A549 (cell line): ENCODE measurements around the gene OTOG. TPM values are rescaled to one million over a fixed set of nuclear protein-coding genes. Genes with fewer than 3 reads are reported as not detected.

Experiments
- ATAC-seq, 2 experiments: fragments of 200-7000 bp in 1 of 2; fragments of >200 bp in 1 of 2; cut with Nextera tagmentation in 1 of 2; cut with Tn5 transposase in 1 of 2; 3 replicates each; pipeline versions ENCODE4 v1.8.0 to v1.9.1; 2018 to 2020; ENCODE audit warnings: mild to moderate bottlenecking in 1 of 2, moderate library complexity in 1 of 2
- CTCF ChIA-PET: fragments of 300-600 bp; sonication (Branson Sonifier 250); formaldehyde crosslinking; extraction: SDS; loops from one replicate; lab custom pipeline; 2021; ENCODE audit warnings: antibody characterized with exemption, inconsistent platforms; lab: Yijun Ruan, JAX
- POLR2A ChIA-PET: fragments of 350-600 bp; formaldehyde crosslinking; extraction: SDS; loops from one replicate; lab custom pipeline; 2021; ENCODE audit warnings: antibody characterized with exemption, inconsistent platforms; lab: Yijun Ruan, JAX
- DNase-seq, 2 experiments: peaks; one replicate each; pipeline versions ENCODE4 v3.0.0 to v3.0.0-alpha.2; 2011 to 2016; ENCODE audit warnings: low read depth in 1 of 2, low spot score in 1 of 2
- FAIRE-seq: peaks from 2 replicates; lab custom pipeline; 2011; peaks lifted over from hg19 to GRCh38; lab: Jason Lieb, UNC
- H3K27ac ChIP-seq, 2 experiments: fragments of >200 bp; sonication (Bioruptor Twin); formaldehyde crosslinking; 3 replicates each; pipeline ENCODE4 v1.5.1; 2016 to 2017
- H3K4me1 ChIP-seq: fragments of >200 bp; sonication (Bioruptor Twin); formaldehyde crosslinking; 3 replicates; pipeline ENCODE4 v1.6.1; 2016
- H3K4me2 ChIP-seq: fragments of >200 bp; sonication (Bioruptor Twin); formaldehyde crosslinking; 3 replicates; pipeline ENCODE4 v1.6.1; 2016
- H3K4me3 ChIP-seq: fragments of >200 bp; sonication (Bioruptor Twin); formaldehyde crosslinking; 3 replicates; pipeline ENCODE4 v1.5.1; 2016
- H3K9me3 ChIP-seq: fragments of >200 bp; sonication (Bioruptor Twin); formaldehyde crosslinking; 3 replicates; pipeline ENCODE4 v1.6.1; 2016
- BHLHE40 ChIP-seq: IDR thresholded peaks from 2 replicates; pipeline ENCODE4 v1.6.1; 2012; ENCODE audit warnings: low read depth, low read length, inconsistent platforms
- CEBPB ChIP-seq, 2 experiments: fragments of >200 bp in 1 of 2; sonication (Bioruptor Twin) in 1 of 2; formaldehyde crosslinking in 1 of 2; IDR thresholded peaks; 2 replicates each; pipeline ENCODE4 v1.6.1; 2012 to 2016
- EHMT2 ChIP-seq: fragments of 200-600 bp; sonication (generic); IDR thresholded peaks from 2 replicates; pipeline ENCODE4 v1.6.1; 2016; ENCODE audit warnings: antibody characterized with exemption, low read depth, mild to moderate bottlenecking, moderate library complexity
- FOSL2 ChIP-seq, 2 experiments: fragments of 450-650 bp in 1 of 2; fragments of >200 bp in 1 of 2; sonication (Bioruptor Twin) in 1 of 2; formaldehyde crosslinking; IDR thresholded peaks; 2 replicates each; pipeline versions ENCODE4 v1.5.0 to v1.6.1; 2016 to 2020; ENCODE audit warnings: mild to moderate bottlenecking in 1 of 2, moderate library complexity in 1 of 2
- GATA3 ChIP-seq: IDR thresholded peaks from 2 replicates; pipeline ENCODE4 v1.6.1; 2012; ENCODE audit warnings: borderline replicate concordance
- HOXB5 ChIP-seq: fragments of 250-450 bp; sonication (Bioruptor Pico); IDR thresholded peaks from 2 replicates; pipeline ENCODE4 v1.5.0; 2020; ENCODE audit warnings: mild to moderate bottlenecking, moderate library complexity
- JUN ChIP-seq, 2 experiments: fragments of >200 bp; sonication (Bioruptor Twin); formaldehyde crosslinking; IDR thresholded peaks; 2 replicates in 1 of 2; 3 replicates in 1 of 2; pipeline ENCODE4 v1.6.1; 2016 to 2017
- MAZ ChIP-seq: fragments of 150-350 bp; IDR thresholded peaks from 2 replicates; pipeline ENCODE4 v1.6.1; 2014; ENCODE audit warnings: antibody characterized with exemption, low read depth, low read length, borderline replicate concordance
- MYC ChIP-seq: IDR thresholded peaks from 2 replicates; pipeline ENCODE4 v1.6.1; 2012; ENCODE audit warnings: mild to moderate bottlenecking, inconsistent platforms, low read length, improper control_type of control experiment, borderline replicate concordance
- NPAS2 ChIP-seq: fragments of 250-450 bp; sonication (Bioruptor Pico); IDR thresholded peaks from 2 replicates; pipeline ENCODE4 v1.8.0; 2022; ENCODE audit warnings: mild to moderate bottlenecking, moderate library complexity, borderline replicate concordance
- RARB ChIP-seq: fragments of 250-450 bp; sonication (Bioruptor Pico); IDR thresholded peaks from 2 replicates; pipeline ENCODE4 v1.8.0; 2021; ENCODE audit warnings: mild to moderate bottlenecking, moderate library complexity
- RNF2 ChIP-seq: fragments of 200-600 bp; sonication (generic); IDR thresholded peaks from 2 replicates; pipeline ENCODE4 v1.6.1; 2016; ENCODE audit warnings: low read depth, mild to moderate bottlenecking, antibody characterized with exemption, moderate library complexity, borderline replicate concordance
- SMC3 ChIP-seq: fragments of >200 bp; sonication (Bioruptor Twin); formaldehyde crosslinking; IDR thresholded peaks from 3 replicates; pipeline ENCODE4 v1.6.1; 2018; ENCODE audit warnings: inconsistent platforms
- TP53 ChIP-seq: fragments of 250-450 bp; sonication (Bioruptor Pico); IDR thresholded peaks from 2 replicates; pipeline ENCODE4 v1.5.0; 2021; ENCODE audit warnings: mild to moderate bottlenecking, moderate library complexity
- USF2 ChIP-seq: fragments of 450-650 bp; IDR thresholded peaks from 2 replicates; pipeline ENCODE4 v1.6.1; 2014; ENCODE audit warnings: antibody characterized with exemption
- ZNF302 ChIP-seq: fragments of 250-450 bp; sonication (Bioruptor Pico); IDR thresholded peaks from 2 replicates; pipeline ENCODE4 v1.9.0; 2021; ENCODE audit warnings: inconsistent platforms, mild to moderate bottlenecking, moderate library complexity
- ZSCAN20 ChIP-seq: fragments of 250-450 bp; sonication (Bioruptor Pico); IDR thresholded peaks from 2 replicates; pipeline ENCODE4 v1.8.0; 2022; ENCODE audit warnings: mild to moderate bottlenecking, moderate library complexity
- WGBS: methylation state at CpG from one replicate; pipeline ENCODE4 v1.1.6; 2017; ENCODE audit errors: missing lambda C conversion rate; 5-methylcytosine and 5-hydroxymethylcytosine counted together
- polyA plus RNA-seq, 4 experiments: library from polyadenylated mRNA; depleted of rRNA in 3 of 4; stranded (reverse); fragments of >200 nt; fragmentation: RNase III in 1 of 4; extraction: RNeasy Plus Mini Kit Qiagen cat#74134 plus additional on column Dnase treatment in 1 of 4; gene quantifications; 2 replicates in 3 of 4; 3 replicates in 1 of 4; pipeline ENCODE4 v1.2.3, GENCODE V29; 2011 to 2017
- TF ChIP-seq, protein P1 (sequence below): fragments of 250-450 bp; sonication (Bioruptor Pico); IDR thresholded peaks from 2 replicates; pipeline ENCODE4 v1.5.0; 2020; ENCODE audit warnings: low read depth, mild to moderate bottlenecking, moderate library complexity
- TF ChIP-seq, protein P2 (sequence below): fragments of 150-350 bp; IDR thresholded peaks from 2 replicates; pipeline ENCODE4 v1.6.1; 2014; ENCODE audit warnings: low read depth, mild to moderate bottlenecking, low read length
- TF ChIP-seq, protein P3 (sequence below): fragments of 250-450 bp; sonication (Bioruptor Pico); IDR thresholded peaks from 2 replicates; pipeline ENCODE4 v1.5.0; 2021; ENCODE audit warnings: mild to moderate bottlenecking, moderate library complexity, borderline replicate concordance

OTOG gene
- polyA plus RNA-seq, 2 of the 4 experiments (the other 2 are of a cell fraction) = not detected

DNA sequence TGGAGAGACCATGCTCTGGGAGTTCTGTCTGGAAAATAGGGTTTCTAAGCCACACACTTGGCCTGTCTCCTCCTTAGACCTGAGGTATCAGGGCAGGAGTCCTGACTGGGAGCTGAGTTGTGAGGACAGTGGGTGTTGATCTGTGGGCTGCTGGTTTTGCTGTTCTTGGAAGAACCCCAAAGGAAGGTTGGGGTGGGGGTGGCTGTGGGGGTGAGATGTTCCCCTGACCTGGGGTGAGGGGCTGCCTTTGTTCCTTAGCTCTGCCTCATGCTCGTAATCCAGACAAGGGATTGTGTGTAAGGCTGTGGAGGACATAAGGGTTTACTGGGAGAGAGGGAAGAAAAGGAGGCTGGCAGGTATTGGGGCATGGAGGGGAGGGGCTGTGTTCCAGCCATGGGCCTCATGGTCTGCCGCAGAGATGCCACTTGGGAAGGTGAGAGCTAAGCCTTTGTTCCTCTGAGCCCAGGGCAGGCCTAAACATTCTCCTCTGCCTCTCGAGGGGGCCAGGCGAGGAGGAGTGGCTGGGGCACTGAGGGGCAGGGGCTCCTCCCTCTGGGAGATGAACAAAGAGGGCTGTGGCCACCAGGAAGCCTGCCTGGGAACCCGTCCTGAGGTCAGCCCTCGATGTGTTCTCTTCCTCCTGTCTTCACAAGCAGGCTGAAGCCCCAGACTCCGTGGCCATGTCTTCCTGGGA lies 4.4 kb downstream of the OTOG start:
- H3K4me1 ChIP-seq = no peaks in the 10 kb centered on the region
- no peak for FAIRE-seq
- 43% methylated on average over 7 of the region's 7 CpGs for WGBS
- no peak for ATAC-seq
- TF ChIP-seq NPAS2 (no peak), JUN (IDR thresholded peaks at IDR 0.05) (no peak), FOSL2 (IDR thresholded peaks at IDR 0.05) (no peak), FOSL2 (CRISPR knock-in tag; IDR thresholded peaks at IDR 0.05) (no peak), ZSCAN20 (CRISPR knock-in tag) (no peak), HOXB5 (CRISPR knock-in tag) (no peak), GATA3 (no peak), USF2 (no peak), ZNF302 (no peak), EHMT2 (no peak)
- TF ChIP-seq, protein P1, sequence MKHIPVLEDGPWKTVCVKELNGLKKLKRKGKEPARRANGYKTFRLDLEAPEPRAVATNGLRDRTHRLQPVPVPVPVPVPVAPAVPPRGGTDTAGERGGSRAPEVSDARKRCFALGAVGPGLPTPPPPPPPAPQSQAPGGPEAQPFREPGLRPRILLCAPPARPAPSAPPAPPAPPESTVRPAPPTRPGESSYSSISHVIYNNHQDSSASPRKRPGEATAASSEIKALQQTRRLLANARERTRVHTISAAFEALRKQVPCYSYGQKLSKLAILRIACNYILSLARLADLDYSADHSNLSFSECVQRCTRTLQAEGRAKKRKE (CRISPR knock-in tag) = no peak
- H3K27ac ChIP-seq = no peak overlapping the region
- POLR2A ChIA-PET = no interaction called here
- DNase-seq = no peak
- H3K4me3 ChIP-seq = no peak overlapping the region
- CTCF ChIA-PET = interaction anchor here (0.9 to 2.5 kb wide), 2 partner anchors 23 to 184 kb away, joined by 3 to 8 read pairs; no protein-coding TSS in a partner anchor
- no peak overlapping the region for H3K4me2 ChIP-seq
- H3K9me3 ChIP-seq = no peaks in the 10 kb centered on the region

- H3K4me3 ChIP-seq = no peak overlapping the region
- FAIRE-seq (no peak), DNase-seq (no peak), ATAC-seq (no peak)
- WGBS = 54% methylated on average over 3 of the region's 4 CpGs
- H3K4me1 ChIP-seq = no peaks in the 10 kb centered on the region
- H3K4me2 ChIP-seq = no peak overlapping the region
- no peak overlapping the region for H3K27ac ChIP-seq
- TF ChIP-seq SMC3 (no peak), FOSL2 (IDR thresholded peaks at IDR 0.05) (no peak), FOSL2 (CRISPR knock-in tag; IDR thresholded peaks at IDR 0.05) (no peak), TP53 (CRISPR knock-in tag) (no peak), MAZ (no peak), BHLHE40 (no peak), RARB (CRISPR knock-in tag) (no peak), RNF2 (no peak), CEBPB (IDR thresholded peaks at IDR 0.05) (no peak), MYC (no peak)
- TF ChIP-seq, protein P2, sequence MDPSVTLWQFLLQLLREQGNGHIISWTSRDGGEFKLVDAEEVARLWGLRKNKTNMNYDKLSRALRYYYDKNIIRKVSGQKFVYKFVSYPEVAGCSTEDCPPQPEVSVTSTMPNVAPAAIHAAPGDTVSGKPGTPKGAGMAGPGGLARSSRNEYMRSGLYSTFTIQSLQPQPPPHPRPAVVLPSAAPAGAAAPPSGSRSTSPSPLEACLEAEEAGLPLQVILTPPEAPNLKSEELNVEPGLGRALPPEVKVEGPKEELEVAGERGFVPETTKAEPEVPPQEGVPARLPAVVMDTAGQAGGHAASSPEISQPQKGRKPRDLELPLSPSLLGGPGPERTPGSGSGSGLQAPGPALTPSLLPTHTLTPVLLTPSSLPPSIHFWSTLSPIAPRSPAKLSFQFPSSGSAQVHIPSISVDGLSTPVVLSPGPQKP = no peak
- TF ChIP-seq, protein P3, sequence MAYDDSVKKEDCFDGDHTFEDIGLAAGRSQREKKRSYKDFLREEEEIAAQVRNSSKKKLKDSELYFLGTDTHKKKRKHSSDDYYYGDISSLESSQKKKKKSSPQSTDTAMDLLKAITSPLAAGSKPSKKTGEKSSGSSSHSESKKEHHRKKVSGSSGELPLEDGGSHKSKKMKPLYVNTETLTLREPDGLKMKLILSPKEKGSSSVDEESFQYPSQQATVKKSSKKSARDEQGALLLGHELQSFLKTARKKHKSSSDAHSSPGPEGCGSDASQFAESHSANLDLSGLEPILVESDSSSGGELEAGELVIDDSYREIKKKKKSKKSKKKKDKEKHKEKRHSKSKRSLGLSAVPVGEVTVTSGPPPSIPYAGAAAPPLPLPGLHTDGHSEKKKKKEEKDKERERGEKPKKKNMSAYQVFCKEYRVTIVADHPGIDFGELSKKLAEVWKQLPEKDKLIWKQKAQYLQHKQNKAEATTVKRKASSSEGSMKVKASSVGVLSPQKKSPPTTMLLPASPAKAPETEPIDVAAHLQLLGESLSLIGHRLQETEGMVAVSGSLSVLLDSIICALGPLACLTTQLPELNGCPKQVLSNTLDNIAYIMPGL (CRISPR knock-in tag) = no peak
- TF ChIP-seq, protein P1 (CRISPR knock-in tag) = no peak
- ChIA-PET POLR2A (no interaction called here), CTCF (interaction anchor here (2.5 kb wide), 1 partner anchor 24 kb away, joined by 8 read pairs; no protein-coding TSS in a partner anchor)
- H3K9me3 ChIP-seq = no peaks in the 10 kb centered on the region
Measured at GRCh38 chr11:17552041-17552355, 4.9 kb downstream of the OTOG start.
